HCT116 (cell line): Measurements from ENCODE around the gene ARFRP1.

ENCODE experiments used
- CEBPB ChIP-seq: IDR thresholded peaks from 2 replicates; pipeline ENCODE4 v1.6.1; 2012; ENCODE audit warnings: low read depth
- CTCF ChIP-seq, 3 experiments: fragments of 200-600 bp in 1 of 3; sonication (generic) in 1 of 3; IDR thresholded peaks in 2 of 3; conservative IDR thresholded peaks in 1 of 3; 2 replicates each; pipeline ENCODE4 v1.5.1; 2012 to 2017; ENCODE audit warnings: low read depth in 2 of 3, low read length in 2 of 3, antibody characterized with exemption in 1 of 3, borderline replicate concordance in 1 of 3, control low read depth in 1 of 3, mild to moderate bottlenecking in 1 of 3, mixed read lengths in 1 of 3, mixed run types in 1 of 3, moderate library complexity in 1 of 3; ENCODE audit not compliant: insufficient read depth in 1 of 3
- EZH2phosphoT487 ChIP-seq: fragments of 200-600 bp; IDR thresholded peaks from 2 replicates; pipeline ENCODE4 v1.6.1; 2018; ENCODE audit warnings: antibody characterized with exemption, borderline replicate concordance
- JUND ChIP-seq: IDR thresholded peaks from 2 replicates; pipeline ENCODE4 v1.6.1; 2012
- YY1 ChIP-seq: IDR thresholded peaks from 2 replicates; pipeline ENCODE4 v1.6.1; 2011; ENCODE audit warnings: low read length, low read depth, moderate library complexity, mild to moderate bottlenecking; ENCODE audit not compliant: insufficient replicate concordance; ENCODE audit errors: extremely low read depth

GRCh38 chr20:63737945-63738686 is 30.3 kb upstream of the ARFRP1 start:
- no peak for TF ChIP-seq CEBPB
- TF ChIP-seq JUND, result no peak
- no peak for TF ChIP-seq CTCF (IDR thresholded peaks at IDR 0.05 in 2 of 3, conservative IDR thresholded peaks at IDR 0.05 in 1 of 3; ENCODE audit: borderline replicate concordance in 1 of 3, insufficient read depth in 1 of 3, low read depth in 2 of 3, low read length in 2 of 3)
- TF ChIP-seq YY1, result no peak
- TF ChIP-seq EZH2phosphoT487, result no peak
